ACHN (cell line): Measurements from ENCODE around the gene NBPF20.
"Not testable (repeated sequence)": the region's sequence is repeated elsewhere in the genome, so short reads cannot be mapped to it uniquely, and the experiment has no call there.

Experiments used
- DNase-seq: peaks from one replicate; pipeline ENCODE4 v3.0.0-alpha.2; 2015
- in situ Hi-C: cut with HindIII; loops from 2 replicates; pipeline ENCODE4 v1.10.0; 2017; ENCODE audit warnings: low sequenced_read_pairs, low pct_ligation_motif_present, low pct_unique_long_range_greater_than_20kb

NBPF20 gene

GRCh38 chr1:145425436-145426029 is at the start of gene NBPF20:
Gene NBPF20, minus strand, starts transcription at chr1:145425603. Its CDS starts 20,331 bp downstream, at chr1:145405272.
- in situ Hi-C loops = no loop called here
- peak; percentile 86 for DNase-seq

GRCh38 chr1:145474837-145475368 is 49.5 kb upstream of the NBPF20 start:
- in situ Hi-C loops, DNase-seq: not testable (repeated sequence)

- DNase-seq, in situ Hi-C loops: not testable (repeated sequence)
Measured at GRCh38 chr1:145472731-145473130, 47.3 kb upstream of the NBPF20 start.

- in situ Hi-C loops, DNase-seq: not testable (repeated sequence)
Measured at GRCh38 chr1:145471365-145471764, 46.0 kb upstream of the NBPF20 start.

GRCh38 chr1:145465405-145466144 is 40.2 kb upstream of the NBPF20 start:
- peak; percentile 99 for DNase-seq
- in situ Hi-C loops = not testable (repeated sequence)

GRCh38 chr1:145464708-145465336 is 39.4 kb upstream of the NBPF20 start:
- in situ Hi-C loops, DNase-seq: not testable (repeated sequence)

GRCh38 chr1:145464017-145464416 is 38.6 kb upstream of the NBPF20 start:
- DNase-seq, in situ Hi-C loops: not testable (repeated sequence)

GRCh38 chr1:145460684-145461083 is 35.3 kb upstream of the NBPF20 start:
- in situ Hi-C loops, DNase-seq: not testable (repeated sequence)

GRCh38 chr1:145460048-145460447 is 34.6 kb upstream of the NBPF20 start:
- in situ Hi-C loops, DNase-seq: not testable (repeated sequence)

GRCh38 chr1:145459591-145459990 is 34.2 kb upstream of the NBPF20 start:
- in situ Hi-C loops, DNase-seq: not testable (repeated sequence)

GRCh38 chr1:145459063-145459462 is 33.7 kb upstream of the NBPF20 start:
- DNase-seq, in situ Hi-C loops: not testable (repeated sequence)

GRCh38 chr1:145454824-145455177 is 29.4 kb upstream of the NBPF20 start:
- DNase-seq, in situ Hi-C loops: not testable (repeated sequence)

- in situ Hi-C loops = not testable (repeated sequence)
Measured at GRCh38 chr1:145453873-145454823, 28.7 kb upstream of the NBPF20 start.

GRCh38 chr1:145452506-145452905 is 27.1 kb upstream of the NBPF20 start:
- in situ Hi-C loops, DNase-seq: not testable (repeated sequence)

More at GRCh38 chr1:145453873-145454823, 28.7 kb upstream of the NBPF20 start:
- not testable (repeated sequence) for DNase-seq

GRCh38 chr1:145451914-145452313 is 26.5 kb upstream of the NBPF20 start:
- DNase-seq = peak; percentile 43

GRCh38 chr1:145445219-145445618 is 19.8 kb upstream of the NBPF20 start:
- in situ Hi-C loops, DNase-seq: not testable (repeated sequence)

More at GRCh38 chr1:145451914-145452313, 26.5 kb upstream of the NBPF20 start:
- in situ Hi-C loops = not testable (repeated sequence)

GRCh38 chr1:145442340-145442739 is 16.9 kb upstream of the NBPF20 start:
- in situ Hi-C loops, DNase-seq: not testable (repeated sequence)
